ENCODE results near the gene WDR36. TPM values are rescaled to one million over a fixed set of nuclear protein-coding genes. Genes with fewer than 3 reads are reported as not detected.

WDR36 gene
- polyA plus RNA-seq, 1 of the 3 experiments (the other 2 are of a cell fraction), result 6.7 TPM

DNA sequence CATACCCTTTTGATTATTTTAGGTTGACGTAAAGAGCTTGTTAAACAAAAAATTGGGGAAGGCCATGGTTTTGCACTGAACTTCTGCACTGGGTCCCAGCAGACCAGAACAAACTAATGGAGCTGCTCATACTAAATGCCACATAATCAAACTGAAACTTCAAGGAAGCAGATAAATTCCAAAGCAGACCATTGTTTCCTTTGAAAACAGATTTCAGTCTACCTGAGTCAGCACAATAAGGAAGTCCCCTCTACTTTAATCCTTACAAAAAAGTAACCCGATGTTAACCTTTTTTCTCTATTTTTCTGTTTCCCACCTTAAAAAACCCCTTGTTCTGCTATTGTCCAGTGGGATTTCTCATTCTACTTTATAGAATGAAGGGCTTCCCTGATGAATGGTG, 39.2 kb downstream of the WDR36 start:
- H3K4me2 ChIP-seq, result no peak overlapping the region
- H3K4me3 ChIP-seq (ENCODE audit: low read depth in 2 of 2, low read length in 1 of 2), result no peak overlapping the region
- peaks cover 14% of the 10 kb centered on the region for H3F3A ChIP-seq (replicated peaks; ENCODE audit: insufficient read depth)
- no peaks in the 10 kb centered on the region for H3K27me3 ChIP-seq (ENCODE audit: insufficient read depth)
- no peak for DNase-seq
- H3K79me2 ChIP-seq (ENCODE audit: insufficient read depth), result no peaks in the 10 kb centered on the region
- H3K27ac ChIP-seq (ENCODE audit: low read depth in 2 of 2, low read length in 1 of 2), result no peak overlapping the region
- no peaks in the 10 kb centered on the region for H3K9me3 ChIP-seq
- no peak overlapping the region for H2AFZ ChIP-seq (ENCODE audit: low read depth)
- WGBS (ENCODE audit: low lambda C conversion rate), result 93% methylated on average over 2 of the region's 2 CpGs
- H4K20me1 ChIP-seq (ENCODE audit: insufficient read depth), result no peaks in the 10 kb centered on the region
- H3K4me1 ChIP-seq (ENCODE audit: control insufficient read depth in 1 of 2, insufficient read depth in 2 of 2, low read depth in 1 of 2, low read length in 1 of 2), result peaks cover 0 to 4% of the 10 kb centered on the region in 2 experiments; a peak in 3 of 4 replicates
- POLR2A ChIA-PET, result no interaction called here
- H3K9me2 ChIP-seq, result no peaks in the 10 kb centered on the region
- TF ChIP-seq, protein P1, sequence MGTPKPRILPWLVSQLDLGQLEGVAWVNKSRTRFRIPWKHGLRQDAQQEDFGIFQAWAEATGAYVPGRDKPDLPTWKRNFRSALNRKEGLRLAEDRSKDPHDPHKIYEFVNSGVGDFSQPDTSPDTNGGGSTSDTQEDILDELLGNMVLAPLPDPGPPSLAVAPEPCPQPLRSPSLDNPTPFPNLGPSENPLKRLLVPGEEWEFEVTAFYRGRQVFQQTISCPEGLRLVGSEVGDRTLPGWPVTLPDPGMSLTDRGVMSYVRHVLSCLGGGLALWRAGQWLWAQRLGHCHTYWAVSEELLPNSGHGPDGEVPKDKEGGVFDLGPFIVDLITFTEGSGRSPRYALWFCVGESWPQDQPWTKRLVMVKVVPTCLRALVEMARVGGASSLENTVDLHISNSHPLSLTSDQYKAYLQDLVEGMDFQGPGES (IDR thresholded peaks at IDR 0.05; ENCODE audit: low read depth, low read length), result no peak
- TF ChIP-seq RFX5 (IDR thresholded peaks at IDR 0.05; ENCODE audit: low read length), result no peak
- TF ChIP-seq NFIC (IDR thresholded peaks at IDR 0.05; ENCODE audit: borderline replicate concordance), result no peak
- no peak for TF ChIP-seq EP300 (IDR thresholded peaks at IDR 0.05; ENCODE audit: borderline replicate concordance in 1 of 2, low read depth in 1 of 2, low read length in 1 of 2)
- no peak for TF ChIP-seq REST (IDR thresholded peaks at IDR 0.05; ENCODE audit: low read depth, low read length)
- TF ChIP-seq MXI1 (IDR thresholded peaks at IDR 0.05; ENCODE audit: low read depth, low read length), result no peak
- no peak for TF ChIP-seq RAD21 (IDR thresholded peaks at IDR 0.05; ENCODE audit: low read length)
- no peak for TF ChIP-seq EZH2phosphoT487 (IDR thresholded peaks at IDR 0.05; ENCODE audit: borderline replicate concordance, low read depth)
- no peak for TF ChIP-seq POLR2AphosphoS5 (IDR thresholded peaks at IDR 0.05; ENCODE audit: low read depth, low read length)
- TF ChIP-seq TAF1 (IDR thresholded peaks at IDR 0.05; ENCODE audit: borderline replicate concordance, low read depth, low read length), result no peak
- TF ChIP-seq CHD2 (IDR thresholded peaks at IDR 0.05; ENCODE audit: low read length, partially characterized antibody), result no peak
- no peak for TF ChIP-seq TCF12 (IDR thresholded peaks at IDR 0.05)
- TF ChIP-seq FOXJ3 (CRISPR knock-in tag; IDR thresholded peaks at IDR 0.05), result no peak
- TF ChIP-seq, protein P2, sequence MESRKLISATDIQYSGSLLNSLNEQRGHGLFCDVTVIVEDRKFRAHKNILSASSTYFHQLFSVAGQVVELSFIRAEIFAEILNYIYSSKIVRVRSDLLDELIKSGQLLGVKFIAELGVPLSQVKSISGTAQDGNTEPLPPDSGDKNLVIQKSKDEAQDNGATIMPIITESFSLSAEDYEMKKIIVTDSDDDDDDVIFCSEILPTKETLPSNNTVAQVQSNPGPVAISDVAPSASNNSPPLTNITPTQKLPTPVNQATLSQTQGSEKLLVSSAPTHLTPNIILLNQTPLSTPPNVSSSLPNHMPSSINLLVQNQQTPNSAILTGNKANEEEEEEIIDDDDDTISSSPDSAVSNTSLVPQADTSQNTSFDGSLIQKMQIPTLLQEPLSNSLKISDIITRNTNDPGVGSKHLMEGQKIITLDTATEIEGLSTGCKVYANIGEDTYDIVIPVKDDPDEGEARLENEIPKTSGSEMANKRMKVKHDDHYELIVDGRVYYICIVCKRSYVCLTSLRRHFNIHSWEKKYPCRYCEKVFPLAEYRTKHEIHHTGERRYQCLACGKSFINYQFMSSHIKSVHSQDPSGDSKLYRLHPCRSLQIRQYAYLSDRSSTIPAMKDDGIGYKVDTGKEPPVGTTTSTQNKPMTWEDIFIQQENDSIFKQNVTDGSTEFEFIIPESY (IDR thresholded peaks at IDR 0.05; ENCODE audit: borderline replicate concordance, low read depth), result no peak
- no peak overlapping the region for H3K9ac ChIP-seq
- H3K36me3 ChIP-seq (replicated peaks in 1 of 2; ENCODE audit: control insufficient read depth in 1 of 2, insufficient read depth in 2 of 2, low read length in 1 of 2), result peaks cover 28 to 32% of the 10 kb centered on the region in 2 experiments
- CTCF ChIA-PET, result interaction anchor here (2.5 kb wide), 1 partner anchor 25 kb away, joined by 8 read pairs; no protein-coding TSS in a partner anchor

Data from SK-N-SH (cell line).